Large intestine (tissue), 3 donors: ENCODE results near the gene HDDC2. TPM values are rescaled to one million over a fixed set of nuclear protein-coding genes. Genes with fewer than 3 reads are reported as not detected.

Experiments used
- DNase-seq, 2 donors: peaks; one replicate each; pipeline versions ENCODE4 v3.0.0 to v3.0.0-alpha.2; 2013
- H3K27ac ChIP-seq: one replicate; pipeline ENCODE4 v1.5.1; 2013; ENCODE audit warnings: low read length
- H3K27me3 ChIP-seq: 2 replicates; pipeline ENCODE4 v1.6.1; 2013; ENCODE audit warnings: low read length; ENCODE audit not compliant: control insufficient read depth, insufficient read depth
- H3K36me3 ChIP-seq: 2 replicates; pipeline ENCODE4 v1.6.1; 2013; ENCODE audit warnings: low read length; ENCODE audit not compliant: control insufficient read depth, insufficient read depth
- H3K4me1 ChIP-seq: one replicate; pipeline ENCODE4 v1.6.1; 2013; ENCODE audit warnings: low read length; ENCODE audit not compliant: control insufficient read depth, insufficient read depth
- H3K4me3 ChIP-seq: one replicate; pipeline ENCODE4 v1.5.1; 2013; ENCODE audit warnings: low read length
- H3K9me3 ChIP-seq: one replicate; pipeline ENCODE4 v1.6.1; 2013; ENCODE audit warnings: mild to moderate bottlenecking, low read depth, low read length, moderate library complexity; ENCODE audit not compliant: control insufficient read depth
- whole genome bisulfite sequencing: methylation state at CpG from one replicate; pipeline ENCODE4 v1.1.5; 2013; ENCODE audit warnings: low lambda C conversion rate; ENCODE audit not compliant: insufficient coverage; 5-methylcytosine and 5-hydroxymethylcytosine counted together
- polyA plus RNA-seq: library from polyadenylated mRNA; unstranded; fragments of 120-200 nt; gene quantifications from one replicate; pipeline ENCODE4 v1.2.1, GENCODE V29; 2013

Gene HDDC2
- polyA plus RNA-seq, 1 donor, result 93.7 TPM

DNA sequence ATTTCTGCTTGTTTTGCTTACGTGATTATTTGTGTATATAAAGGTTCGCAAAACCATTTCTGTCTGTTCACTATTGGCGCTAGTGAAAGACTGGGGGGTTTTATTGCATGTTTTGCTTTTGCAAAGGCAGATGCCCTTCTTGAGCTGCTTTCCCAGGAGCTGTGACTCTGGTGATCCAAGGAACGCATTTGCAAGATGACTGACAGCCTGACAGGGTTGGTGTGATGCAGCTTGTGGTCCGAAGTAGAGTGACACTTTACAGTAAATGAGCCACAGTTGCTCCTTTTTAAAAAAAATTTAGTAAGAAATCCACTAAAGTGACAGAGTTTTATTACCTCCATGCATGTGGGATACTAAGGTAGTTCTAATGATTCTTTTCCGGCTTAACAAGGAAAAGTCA, 74.5 kb downstream of the HDDC2 start:
- H3K27me3 ChIP-seq, result no peaks in the 10 kb centered on the region
- no peak overlapping the region for H3K4me3 ChIP-seq
- peaks cover 2% of the 10 kb centered on the region for H3K36me3 ChIP-seq
- 100% methylated on average over 1 of the region's 6 CpGs for WGBS
- H3K27ac ChIP-seq, result no peak overlapping the region
- H3K4me1 ChIP-seq, result peaks cover 3% of the 10 kb centered on the region
- H3K9me3 ChIP-seq, result no peaks in the 10 kb centered on the region
- no peak for DNase-seq

Other genes with a start within 250 kb of the HDDC2 start
- 53.4 TPM for gene TPD52L1, start 148.2 kb downstream of the HDDC2 start, polyA plus RNA-seq